ENCODE data around the gene SYCE3.

DNA sequence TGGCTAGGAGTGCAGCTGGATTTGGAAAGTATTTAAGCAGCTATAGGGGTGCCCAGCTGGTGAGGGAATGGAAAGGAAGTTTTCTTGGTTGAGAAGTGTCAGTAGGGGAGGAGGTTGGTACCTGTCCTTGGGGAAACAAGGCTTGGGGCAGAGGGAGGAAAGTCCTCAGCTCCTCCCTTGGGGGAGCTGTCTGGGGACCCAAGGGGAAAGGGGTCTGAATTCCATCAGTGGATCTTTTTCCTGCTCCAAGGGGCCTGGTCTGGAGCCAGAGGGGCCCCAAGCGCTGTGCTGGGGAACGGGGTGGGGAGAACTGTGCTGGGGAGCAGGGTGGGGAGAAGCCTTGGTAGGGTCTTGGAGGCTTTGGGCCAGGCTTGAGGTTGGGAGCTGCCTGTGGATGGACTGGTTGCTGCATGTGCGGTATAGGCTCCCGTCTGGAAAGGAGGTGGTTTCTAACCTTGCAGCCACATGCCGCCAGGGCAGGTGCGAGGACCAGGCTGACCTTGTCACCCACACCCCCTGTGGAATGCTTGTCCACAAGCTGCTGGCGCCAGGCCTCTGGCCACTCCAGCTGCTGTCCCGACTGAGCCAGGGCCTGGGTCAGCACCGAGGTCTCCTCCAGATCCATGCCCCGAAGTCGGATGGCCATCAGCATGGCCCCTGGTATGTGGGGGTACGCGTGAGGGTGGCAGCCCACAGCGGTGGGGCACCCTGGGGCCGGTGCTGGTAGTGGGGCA, 33.9 kb downstream of the SYCE3 start:
- TF ChIP-seq, protein P1, sequence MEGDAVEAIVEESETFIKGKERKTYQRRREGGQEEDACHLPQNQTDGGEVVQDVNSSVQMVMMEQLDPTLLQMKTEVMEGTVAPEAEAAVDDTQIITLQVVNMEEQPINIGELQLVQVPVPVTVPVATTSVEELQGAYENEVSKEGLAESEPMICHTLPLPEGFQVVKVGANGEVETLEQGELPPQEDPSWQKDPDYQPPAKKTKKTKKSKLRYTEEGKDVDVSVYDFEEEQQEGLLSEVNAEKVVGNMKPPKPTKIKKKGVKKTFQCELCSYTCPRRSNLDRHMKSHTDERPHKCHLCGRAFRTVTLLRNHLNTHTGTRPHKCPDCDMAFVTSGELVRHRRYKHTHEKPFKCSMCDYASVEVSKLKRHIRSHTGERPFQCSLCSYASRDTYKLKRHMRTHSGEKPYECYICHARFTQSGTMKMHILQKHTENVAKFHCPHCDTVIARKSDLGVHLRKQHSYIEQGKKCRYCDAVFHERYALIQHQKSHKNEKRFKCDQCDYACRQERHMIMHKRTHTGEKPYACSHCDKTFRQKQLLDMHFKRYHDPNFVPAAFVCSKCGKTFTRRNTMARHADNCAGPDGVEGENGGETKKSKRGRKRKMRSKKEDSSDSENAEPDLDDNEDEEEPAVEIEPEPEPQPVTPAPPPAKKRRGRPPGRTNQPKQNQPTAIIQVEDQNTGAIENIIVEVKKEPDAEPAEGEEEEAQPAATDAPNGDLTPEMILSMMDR (IDR thresholded peaks at IDR 0.05; ENCODE audit: low read depth, low read length, poor library complexity, severe bottlenecking), result no peak
- TF ChIP-seq EZH2phosphoT487 (IDR thresholded peaks at IDR 0.05; ENCODE audit: borderline replicate concordance, low read length), result no peak

Data from DOHH2 (cell line).